C4-2B (cell line): ENCODE measurements around the gene TMEM235.

ENCODE experiments used
- H3K27ac ChIP-seq: fragments of 450-650 bp; 2 replicates; pipeline ENCODE4 v1.5.1; 2017
- ZFX ChIP-seq: fragments of 450-650 bp; IDR thresholded peaks from 2 replicates; pipeline ENCODE4 v1.6.1; 2017
- TF ChIP-seq, protein P1 (sequence below): fragments of 450-650 bp; conservative IDR thresholded peaks from 2 replicates; pipeline ENCODE4 v1.5.1; 2017; ENCODE audit warnings: mild to moderate bottlenecking

TMEM235 gene

DNA sequence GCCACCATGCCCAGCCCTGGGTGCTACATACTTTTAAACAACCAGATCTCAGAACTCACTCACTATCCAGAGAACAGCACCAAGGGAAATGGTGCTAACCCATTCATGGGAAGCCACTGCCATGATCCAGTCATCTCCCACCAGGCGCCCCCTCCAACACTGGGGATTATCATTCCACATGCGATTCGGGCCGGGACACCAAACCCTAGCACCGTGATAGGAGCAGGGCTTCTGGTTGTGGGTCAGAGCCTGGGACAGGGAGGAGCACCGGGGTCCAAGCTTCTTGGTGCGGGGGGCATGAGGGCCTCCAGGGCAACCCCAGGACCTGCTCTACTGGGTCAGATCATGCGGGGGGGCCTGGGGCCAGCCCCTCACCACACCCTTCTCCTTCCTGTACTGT, 4.5 kb downstream of the TMEM235 start:
- TF ChIP-seq, protein P1, sequence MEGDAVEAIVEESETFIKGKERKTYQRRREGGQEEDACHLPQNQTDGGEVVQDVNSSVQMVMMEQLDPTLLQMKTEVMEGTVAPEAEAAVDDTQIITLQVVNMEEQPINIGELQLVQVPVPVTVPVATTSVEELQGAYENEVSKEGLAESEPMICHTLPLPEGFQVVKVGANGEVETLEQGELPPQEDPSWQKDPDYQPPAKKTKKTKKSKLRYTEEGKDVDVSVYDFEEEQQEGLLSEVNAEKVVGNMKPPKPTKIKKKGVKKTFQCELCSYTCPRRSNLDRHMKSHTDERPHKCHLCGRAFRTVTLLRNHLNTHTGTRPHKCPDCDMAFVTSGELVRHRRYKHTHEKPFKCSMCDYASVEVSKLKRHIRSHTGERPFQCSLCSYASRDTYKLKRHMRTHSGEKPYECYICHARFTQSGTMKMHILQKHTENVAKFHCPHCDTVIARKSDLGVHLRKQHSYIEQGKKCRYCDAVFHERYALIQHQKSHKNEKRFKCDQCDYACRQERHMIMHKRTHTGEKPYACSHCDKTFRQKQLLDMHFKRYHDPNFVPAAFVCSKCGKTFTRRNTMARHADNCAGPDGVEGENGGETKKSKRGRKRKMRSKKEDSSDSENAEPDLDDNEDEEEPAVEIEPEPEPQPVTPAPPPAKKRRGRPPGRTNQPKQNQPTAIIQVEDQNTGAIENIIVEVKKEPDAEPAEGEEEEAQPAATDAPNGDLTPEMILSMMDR: no peak
- no peak for TF ChIP-seq ZFX
- no peak overlapping the region for H3K27ac ChIP-seq

DNA sequence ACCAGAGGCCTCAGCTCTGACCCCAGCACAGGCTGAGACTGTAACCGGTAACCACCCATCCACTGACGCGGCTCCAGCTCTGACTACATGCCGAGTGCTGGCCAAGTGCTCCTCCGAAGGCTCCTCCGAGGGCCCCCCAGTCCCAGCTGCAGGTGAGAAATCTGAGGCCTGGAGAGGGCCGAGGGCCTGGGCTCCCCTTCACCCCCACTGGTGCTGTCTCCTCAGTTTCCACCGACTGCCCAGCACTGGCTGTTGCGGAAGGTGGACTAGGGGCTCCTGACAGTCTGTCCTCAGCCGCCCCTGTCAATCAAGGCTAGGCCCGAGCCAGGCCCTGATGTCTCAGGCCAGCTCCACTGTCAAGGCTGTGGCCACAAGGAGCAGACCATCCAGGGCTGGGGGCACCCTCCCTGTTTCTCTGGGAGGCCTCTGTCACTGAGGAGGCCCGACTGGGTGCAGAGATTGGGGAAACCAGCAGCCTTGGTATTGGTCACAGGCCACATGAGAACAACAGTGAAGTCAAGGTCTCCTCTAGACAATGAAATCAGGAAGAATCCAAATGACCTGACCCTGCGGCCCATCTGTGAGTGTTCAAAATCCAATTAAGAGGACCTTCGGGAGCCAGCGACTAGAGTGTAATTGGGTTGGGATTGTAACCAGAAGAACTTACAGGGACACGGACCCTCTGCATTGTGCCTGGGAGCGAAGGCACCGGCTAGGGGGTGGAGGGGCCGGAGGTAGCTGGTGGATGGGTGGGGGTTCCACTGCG, 5.1 kb downstream of the TMEM235 start:
- TF ChIP-seq, protein P1: no peak
- no peak for TF ChIP-seq ZFX
- no peak overlapping the region for H3K27ac ChIP-seq

DNA sequence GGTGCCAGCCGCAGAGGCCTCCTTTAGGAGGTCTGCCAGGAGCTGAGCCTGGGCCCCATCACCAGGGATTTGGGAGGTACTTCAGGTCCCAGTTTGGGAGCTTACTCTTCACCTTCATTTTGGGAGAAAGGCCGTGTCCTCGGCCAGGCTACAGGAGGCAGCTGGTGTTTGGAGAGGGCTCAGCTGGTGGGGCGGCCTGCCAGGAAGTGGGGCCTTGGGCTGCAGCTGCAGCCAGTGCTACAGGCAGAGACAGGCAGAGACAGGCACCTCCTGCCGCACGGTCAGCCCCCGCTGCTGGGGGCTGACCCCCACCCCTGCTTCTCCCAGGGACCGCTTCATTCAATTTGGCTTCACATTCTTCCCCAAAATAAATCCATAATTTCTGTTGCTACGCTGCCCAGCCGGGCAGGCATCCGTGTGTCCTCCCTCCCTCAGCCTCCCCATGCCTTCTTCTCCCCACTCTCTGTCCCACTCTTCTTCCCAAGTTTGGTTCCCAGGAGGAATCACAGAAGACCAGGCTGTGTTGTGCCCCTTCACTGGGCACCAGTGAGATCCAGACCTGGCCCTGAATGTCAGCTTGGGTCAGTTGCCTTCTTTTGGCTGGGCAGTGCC, 6.1 kb downstream of the TMEM235 start:
- H3K27ac ChIP-seq: no peak overlapping the region
- no peak for TF ChIP-seq ZFX
- TF ChIP-seq, protein P1: no peak

DNA sequence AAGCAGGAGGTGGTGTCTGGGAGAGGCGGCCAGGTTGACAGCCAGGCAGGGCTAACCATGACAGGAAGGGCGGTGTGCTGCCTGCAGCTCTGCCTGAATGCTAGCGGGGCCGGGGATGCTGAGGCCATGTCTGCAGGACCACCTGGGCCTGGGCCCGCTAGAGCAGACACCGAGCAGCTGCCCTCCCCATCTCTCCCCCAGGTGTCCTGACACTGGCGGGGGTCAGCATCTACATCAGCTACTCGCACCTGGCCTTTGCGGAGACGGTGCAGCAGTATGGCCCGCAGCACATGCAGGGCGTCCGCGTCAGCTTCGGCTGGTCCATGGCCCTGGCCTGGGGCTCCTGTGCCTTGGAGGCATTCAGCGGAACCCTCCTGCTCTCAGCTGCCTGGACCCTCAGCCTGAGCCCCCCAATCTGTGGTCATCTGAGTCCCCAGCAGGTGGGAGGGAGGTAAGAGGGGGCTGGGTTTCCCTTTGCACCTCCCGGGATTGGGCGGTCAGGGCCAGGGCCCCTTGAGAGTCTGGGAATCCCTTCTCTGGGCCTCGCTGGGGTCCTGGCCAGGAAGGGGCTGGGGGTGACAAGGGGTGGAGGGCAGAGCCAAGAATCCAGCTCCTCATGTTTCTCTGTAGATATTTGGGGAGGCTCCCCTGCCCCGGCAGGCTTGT, 7.5 kb downstream of the TMEM235 start:
- TF ChIP-seq ZFX: no peak
- TF ChIP-seq, protein P1: no peak
- no peak overlapping the region for H3K27ac ChIP-seq

DNA sequence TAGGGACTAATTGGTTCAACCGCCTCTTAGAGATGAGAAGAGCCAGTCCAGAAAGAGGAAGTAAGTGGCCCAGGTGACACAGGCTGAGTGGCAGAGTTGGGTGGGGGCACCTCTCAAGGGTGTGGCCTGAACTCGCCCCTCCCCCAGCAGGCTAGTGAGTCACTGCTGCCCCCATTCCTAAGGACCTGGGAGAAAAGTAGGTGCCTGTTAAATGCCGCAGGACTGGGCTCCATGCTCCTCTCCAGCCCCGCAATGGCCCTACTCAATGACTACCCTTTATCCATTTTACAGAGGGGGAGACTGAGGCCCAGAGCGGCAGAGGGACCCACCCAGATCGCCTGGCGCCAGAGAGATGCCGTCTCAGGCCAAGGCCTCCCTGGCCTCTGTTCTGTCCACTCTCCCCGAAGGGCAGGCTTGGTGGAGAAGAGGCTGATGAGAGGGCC, 8.1 kb downstream of the TMEM235 start:
- no peak overlapping the region for H3K27ac ChIP-seq
- no peak for TF ChIP-seq ZFX
- TF ChIP-seq, protein P1: no peak

DNA sequence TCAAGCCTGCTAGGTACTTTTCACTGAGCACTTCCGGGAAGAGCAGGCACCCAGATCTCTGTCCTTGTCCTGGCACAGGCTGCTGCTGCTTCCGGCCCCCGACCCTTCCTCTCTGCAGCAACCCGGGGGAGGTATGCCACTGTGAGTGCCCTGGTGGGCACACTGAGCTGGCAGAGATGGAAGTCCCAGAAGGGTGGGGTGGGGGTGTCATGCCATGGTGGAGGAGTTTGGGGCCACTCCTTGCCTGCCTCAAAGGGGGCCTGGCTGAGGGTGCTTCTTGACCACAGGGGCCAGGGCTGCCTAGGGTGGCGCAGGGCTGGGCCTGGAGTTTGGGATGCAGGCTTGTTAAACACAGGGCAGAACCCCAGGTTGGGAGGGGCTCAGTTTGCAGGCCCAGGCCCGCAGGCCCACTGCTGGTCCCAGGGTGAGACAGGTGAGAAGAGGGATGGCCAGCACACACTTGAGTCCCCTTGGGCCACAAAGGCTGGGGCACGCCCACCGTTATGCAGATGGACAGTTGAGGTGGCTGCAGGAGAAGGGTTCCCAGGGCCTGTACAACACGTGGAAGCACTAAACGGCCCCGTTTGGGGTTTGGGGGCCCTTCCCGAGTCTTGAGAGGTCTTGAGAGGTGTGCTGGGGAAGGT, 8.7 kb downstream of the TMEM235 start:
- TF ChIP-seq ZFX: no peak
- TF ChIP-seq, protein P1: no peak
- H3K27ac ChIP-seq: no peak overlapping the region

DNA sequence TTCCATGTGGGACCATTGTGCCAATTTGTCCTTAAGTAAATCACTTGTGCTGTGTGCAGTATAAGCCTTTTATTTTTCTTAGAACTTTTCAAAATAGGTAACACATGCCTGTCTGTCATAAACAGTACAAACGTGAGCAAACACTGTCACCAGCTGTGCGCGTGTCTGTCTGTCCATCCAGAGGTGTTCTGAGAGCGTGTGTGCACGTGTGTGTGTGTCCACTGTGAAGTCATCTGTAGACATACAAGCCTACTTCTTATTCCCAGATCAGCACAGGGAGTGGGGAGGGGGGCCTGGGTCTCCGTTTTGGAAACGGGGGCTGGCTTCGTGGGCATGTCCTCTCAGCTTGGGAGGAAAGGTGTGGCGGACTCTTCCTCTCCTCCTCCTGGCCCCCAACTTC, 9.4 kb downstream of the TMEM235 start:
- TF ChIP-seq ZFX: no peak
- TF ChIP-seq, protein P1: no peak
- no peak overlapping the region for H3K27ac ChIP-seq
